ENCODE results near the gene OPRD1.

DNA sequence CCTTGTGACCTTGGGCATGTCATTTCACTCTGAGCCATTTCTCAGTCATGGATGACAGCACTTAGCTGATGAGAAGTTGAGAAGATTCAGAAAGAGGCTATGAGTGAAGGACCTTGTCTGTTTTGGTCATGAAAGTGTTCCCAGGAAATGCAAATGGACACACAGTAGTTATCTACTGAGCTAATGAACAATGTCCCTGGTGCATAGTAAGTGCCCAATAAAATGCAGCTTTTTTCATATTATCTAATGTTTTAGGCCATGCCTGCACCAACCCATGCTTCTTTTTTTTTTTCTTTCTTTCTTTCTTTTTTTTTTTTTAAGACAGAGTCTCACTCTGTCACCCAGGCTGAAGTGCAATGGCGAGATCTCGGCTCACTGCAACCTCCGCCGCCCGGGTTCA, 58.0 kb downstream of the OPRD1 start:
- TF ChIP-seq CTCF (IDR thresholded peaks at IDR 0.05) (no peak), POLR2A (IDR thresholded peaks at IDR 0.05) (no peak)

All from testis (tissue), 2 donors.